Thyroid gland (tissue), 4 donors: Measurements from ENCODE around the gene ATF6.

Experiments used
- CTCF ChIP-seq, 6 experiments: fragments of 200-600 bp in 3 of 6; fragments of 450-650 bp in 3 of 6; sonication (generic) in 3 of 6; IDR thresholded peaks; one replicate each; pipeline ENCODE4 v1.5.1; 2016 to 2019; ENCODE audit warnings: antibody characterized with exemption in 6 of 6, mild to moderate bottlenecking in 2 of 6, inconsistent platforms in 1 of 6, moderate library complexity in 1 of 6
- POLR2A ChIP-seq, 2 donors: fragments of 450-650 bp; IDR thresholded peaks; one replicate each; pipeline ENCODE4 v1.6.1; 2017; ENCODE audit warnings: antibody characterized with exemption in 2 of 2, mild to moderate bottlenecking in 2 of 2, moderate library complexity in 1 of 2

- TF ChIP-seq CTCF (IDR thresholded peaks at IDR 0.05) (no peak), POLR2A (IDR thresholded peaks at IDR 0.05) (no peak)
Observed at GRCh38 chr1:161949548-161949947, 183.4 kb downstream of the ATF6 start.
